GM06990 (cell line): ENCODE measurements around the gene ADNP2.

Experiments used
- DNase-seq: peaks from one replicate; pipeline ENCODE4 v3.0.0-alpha.2; 2011; ENCODE audit not compliant: insufficient read length; ENCODE audit errors: extremely low read depth
- H3K27me3 ChIP-seq: replicated peaks from 2 replicates; pipeline ENCODE4 v1.6.0; 2011; ENCODE audit warnings: low read length; ENCODE audit not compliant: control insufficient read depth, insufficient read depth
- H3K36me3 ChIP-seq: 2 replicates; pipeline ENCODE4 v1.5.1; 2011; ENCODE audit warnings: low read length; ENCODE audit not compliant: control insufficient read depth, insufficient read depth
- H3K4me3 ChIP-seq: replicated peaks from 2 replicates; pipeline ENCODE4 v1.5.1; 2011; ENCODE audit warnings: low read depth, mild to moderate bottlenecking, control low read depth, low read length
- TF ChIP-seq, protein P1 (sequence below): IDR thresholded peaks from 2 replicates; pipeline ENCODE4 v1.5.1; 2011; ENCODE audit warnings: low read length, control low read depth, mild to moderate bottlenecking, inconsistent platforms; ENCODE audit not compliant: insufficient read depth, poor library complexity, severe bottlenecking

The ADNP2 gene

DNA sequence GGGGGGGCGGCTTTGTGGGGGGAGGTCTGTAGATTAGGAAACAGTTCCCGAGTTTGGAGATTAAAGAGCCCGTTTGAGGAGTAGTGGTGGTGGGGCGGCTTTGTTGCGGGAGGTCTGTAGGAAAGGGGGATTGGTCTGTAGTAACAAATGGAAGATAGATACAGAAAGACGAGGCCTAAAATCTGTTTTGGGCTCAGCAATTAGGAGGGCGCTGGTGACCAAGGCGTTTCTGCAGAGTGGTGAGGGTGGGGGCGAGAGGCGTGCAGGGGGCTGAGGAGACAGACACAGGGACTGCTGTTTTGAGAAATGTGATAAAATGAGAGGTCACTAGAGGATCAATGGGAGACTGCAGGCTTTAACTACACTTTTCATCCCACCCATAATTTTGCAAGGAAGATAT, 1.6 kb upstream of the ADNP2 start:
- TF ChIP-seq, protein P1, sequence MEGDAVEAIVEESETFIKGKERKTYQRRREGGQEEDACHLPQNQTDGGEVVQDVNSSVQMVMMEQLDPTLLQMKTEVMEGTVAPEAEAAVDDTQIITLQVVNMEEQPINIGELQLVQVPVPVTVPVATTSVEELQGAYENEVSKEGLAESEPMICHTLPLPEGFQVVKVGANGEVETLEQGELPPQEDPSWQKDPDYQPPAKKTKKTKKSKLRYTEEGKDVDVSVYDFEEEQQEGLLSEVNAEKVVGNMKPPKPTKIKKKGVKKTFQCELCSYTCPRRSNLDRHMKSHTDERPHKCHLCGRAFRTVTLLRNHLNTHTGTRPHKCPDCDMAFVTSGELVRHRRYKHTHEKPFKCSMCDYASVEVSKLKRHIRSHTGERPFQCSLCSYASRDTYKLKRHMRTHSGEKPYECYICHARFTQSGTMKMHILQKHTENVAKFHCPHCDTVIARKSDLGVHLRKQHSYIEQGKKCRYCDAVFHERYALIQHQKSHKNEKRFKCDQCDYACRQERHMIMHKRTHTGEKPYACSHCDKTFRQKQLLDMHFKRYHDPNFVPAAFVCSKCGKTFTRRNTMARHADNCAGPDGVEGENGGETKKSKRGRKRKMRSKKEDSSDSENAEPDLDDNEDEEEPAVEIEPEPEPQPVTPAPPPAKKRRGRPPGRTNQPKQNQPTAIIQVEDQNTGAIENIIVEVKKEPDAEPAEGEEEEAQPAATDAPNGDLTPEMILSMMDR = no peak
- Histone ChIP-seq H3K36me3 (no peaks in the 10 kb centered on the region), H3K27me3 (no peaks in the 10 kb centered on the region), H3K4me3 (no peak overlapping the region)
- DNase-seq = no peak

DNA sequence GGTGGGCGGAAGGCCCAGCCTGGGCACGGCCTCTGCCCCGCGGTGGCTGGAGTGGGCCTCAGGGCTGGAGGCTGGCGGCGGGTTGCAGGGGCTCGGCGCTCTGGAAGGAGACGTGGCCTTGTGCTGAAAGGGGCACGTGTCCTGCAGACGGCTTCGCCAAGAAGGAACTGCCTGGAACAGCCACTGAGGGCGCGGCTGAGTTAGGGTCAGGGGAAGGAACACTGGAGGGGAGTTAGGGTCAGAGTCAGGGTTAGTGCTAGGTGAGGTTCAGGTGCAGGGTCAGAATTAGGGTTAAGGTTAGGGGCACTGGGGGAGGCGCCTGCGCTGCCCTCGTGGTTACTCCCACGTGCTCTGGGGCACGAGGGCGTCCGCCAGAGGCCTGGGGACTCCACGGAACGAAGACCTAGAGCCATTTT, 933 bp upstream of the ADNP2 start:
- peak; percentile 22 for DNase-seq
- TF ChIP-seq, protein P1 = no peak
- no peak overlapping the region for H3K4me3 ChIP-seq
- no peaks in the 10 kb centered on the region for H3K27me3 ChIP-seq
- no peaks in the 10 kb centered on the region for H3K36me3 ChIP-seq

DNA sequence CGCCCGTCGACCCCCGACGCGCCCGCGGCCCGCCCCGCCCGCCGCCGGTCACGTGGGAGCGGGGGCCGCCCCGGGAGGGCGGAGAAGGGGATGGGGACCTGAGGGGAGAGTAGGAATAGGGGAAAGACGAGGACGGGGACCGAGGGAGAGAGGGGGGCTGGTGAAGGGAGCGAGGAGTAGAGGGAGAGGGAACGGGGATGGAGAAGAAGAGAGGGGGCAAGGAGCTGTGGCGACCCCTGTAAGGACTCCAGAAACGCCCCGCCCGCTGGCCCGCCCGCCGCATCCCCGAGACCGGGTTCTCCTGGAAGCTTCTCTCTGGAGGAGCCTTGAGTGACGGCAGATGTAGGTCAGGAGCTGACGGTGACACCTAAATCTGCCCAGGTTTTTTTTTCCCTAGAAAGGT, 615 bp downstream of the ADNP2 start:
- Histone ChIP-seq H3K27me3 (no peaks in the 10 kb centered on the region), H3K4me3 (peak overlapping the region; percentile 88), H3K36me3 (no peaks in the 10 kb centered on the region)
- DNase-seq = peak; percentile 50
- TF ChIP-seq, protein P1 = no peak

DNA sequence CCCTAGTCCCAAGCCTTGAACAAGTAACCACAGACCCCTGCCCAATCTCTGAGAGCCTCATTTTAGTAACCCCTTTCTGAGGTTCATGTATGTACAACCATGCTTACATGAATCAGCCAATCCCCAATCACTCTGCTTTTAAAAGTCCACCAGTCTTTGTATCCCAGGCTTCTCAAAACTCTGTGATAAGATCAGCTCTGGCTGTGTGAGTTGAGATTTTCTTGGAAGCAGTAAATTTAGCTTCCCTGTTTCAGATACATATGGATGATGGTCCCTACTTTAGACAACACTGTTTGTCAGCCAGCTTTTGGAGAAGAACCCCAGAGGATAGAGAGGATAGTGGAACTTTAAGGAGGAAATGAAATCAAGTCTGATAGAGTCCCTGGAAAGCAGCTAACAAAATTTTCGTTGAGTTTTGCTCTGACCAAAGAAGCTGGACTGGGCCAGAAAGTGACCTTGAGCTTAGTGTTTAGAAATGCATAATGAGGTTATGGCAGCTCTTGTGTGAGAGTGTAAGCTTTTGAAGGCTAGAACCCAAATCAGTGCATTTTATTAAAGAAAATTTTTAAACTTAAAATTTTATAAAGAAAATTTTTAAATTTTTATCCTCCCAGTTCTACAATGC, 3.7 kb downstream of the ADNP2 start:
- no peak for DNase-seq

DNA sequence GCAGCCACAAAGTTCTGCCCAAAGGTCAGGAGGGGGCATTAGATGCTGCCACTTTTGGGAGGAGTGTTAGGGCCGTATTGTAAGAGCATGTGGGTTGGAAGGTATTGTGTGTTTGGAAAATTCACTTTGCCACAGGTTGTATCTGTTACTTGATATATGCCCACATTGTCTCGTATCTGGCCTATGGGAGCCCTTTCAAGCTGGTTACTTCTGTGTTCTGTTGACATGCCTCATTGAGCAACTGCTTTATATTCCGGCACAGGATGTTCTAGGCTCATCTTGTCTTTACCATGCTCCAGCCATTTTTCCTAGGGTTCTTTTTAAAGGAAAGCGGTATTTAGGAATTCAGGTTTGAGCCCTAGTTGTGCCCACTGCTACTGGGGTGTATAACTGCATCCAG, 6.0 kb downstream of the ADNP2 start:
- TF ChIP-seq, protein P1 = no peak
- Histone ChIP-seq H3K4me3 (no peak overlapping the region), H3K36me3 (no peaks in the 10 kb centered on the region), H3K27me3 (no peaks in the 10 kb centered on the region)
- no peak for DNase-seq

More for the DNA sequence above, 3.7 kb downstream of the ADNP2 start:
- Histone ChIP-seq H3K27me3 (no peaks in the 10 kb centered on the region), H3K4me3 (no peak overlapping the region), H3K36me3 (no peaks in the 10 kb centered on the region)
- TF ChIP-seq, protein P1 = no peak

DNA sequence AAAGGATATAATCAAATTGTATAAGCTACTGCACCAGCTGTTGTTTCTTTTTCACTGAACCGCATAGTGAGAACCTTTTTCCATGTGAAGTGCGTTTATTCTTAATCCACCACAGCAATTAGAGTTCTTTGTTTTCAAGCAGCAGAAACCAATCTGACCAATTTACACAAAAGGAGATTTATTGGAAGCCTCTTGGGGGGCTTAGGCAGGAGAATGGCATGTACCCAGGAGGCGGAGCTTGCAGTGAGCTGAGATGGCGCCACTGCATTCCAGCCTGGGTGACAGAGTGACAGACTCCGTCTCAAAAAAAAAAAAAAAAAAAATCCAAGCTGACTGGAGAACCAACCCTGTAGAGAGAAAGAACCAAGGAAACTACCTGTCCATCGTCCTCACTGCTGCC, 10.0 kb downstream of the ADNP2 start:
- TF ChIP-seq, protein P1 = no peak
- Histone ChIP-seq H3K36me3 (no peaks in the 10 kb centered on the region), H3K27me3 (no peaks in the 10 kb centered on the region), H3K4me3 (no peak overlapping the region)
- no peak for DNase-seq
